HEK293 (cell line): Measurements from ENCODE around the gene ZCCHC24.

Experiments
- CTCF ChIP-seq: fragments of 450-650 bp; formaldehyde crosslinking; IDR thresholded peaks from 2 replicates; pipeline ENCODE4 v1.5.1; 2016; ENCODE audit warnings: missing biosample characterization, missing genetic modification characterization
- ZFP41 ChIP-seq: fragments of 450-650 bp; formaldehyde crosslinking; IDR thresholded peaks from 2 replicates; pipeline ENCODE4 v1.5.1; 2016; ENCODE audit warnings: missing biosample characterization, missing genetic modification characterization, borderline replicate concordance
- ZNF132 ChIP-seq: fragments of 450-650 bp; formaldehyde crosslinking; IDR thresholded peaks from 2 replicates; pipeline ENCODE4 v1.5.1; 2017; ENCODE audit warnings: missing biosample characterization, missing genetic modification characterization, borderline replicate concordance
- ZNF174 ChIP-seq: fragments of 450-650 bp; formaldehyde crosslinking; IDR thresholded peaks from 2 replicates; pipeline ENCODE4 v1.5.0; 2017; ENCODE audit warnings: missing biosample characterization, mild to moderate bottlenecking, missing genetic modification characterization

- TF ChIP-seq ZNF174 (tag by site-specific recombination) (no peak), ZNF132 (tag by site-specific recombination) (no peak), ZFP41 (tag by site-specific recombination) (no peak), CTCF (tag by site-specific recombination) (no peak)
Observed at GRCh38 chr10:79380125-79380945, 65.1 kb downstream of the ZCCHC24 start.
